NCI-H2171 (cell line): ENCODE data around the gene SLC5A11.
"Not testable (repeated sequence)": the region's sequence is repeated elsewhere in the genome, so short reads cannot be mapped to it uniquely, and the experiment has no call there.

Source experiments
- DNase-seq: peaks from one replicate; lab custom pipeline; 2025; lab: John Stamatoyannopoulos, UW

Gene SLC5A11

DNA sequence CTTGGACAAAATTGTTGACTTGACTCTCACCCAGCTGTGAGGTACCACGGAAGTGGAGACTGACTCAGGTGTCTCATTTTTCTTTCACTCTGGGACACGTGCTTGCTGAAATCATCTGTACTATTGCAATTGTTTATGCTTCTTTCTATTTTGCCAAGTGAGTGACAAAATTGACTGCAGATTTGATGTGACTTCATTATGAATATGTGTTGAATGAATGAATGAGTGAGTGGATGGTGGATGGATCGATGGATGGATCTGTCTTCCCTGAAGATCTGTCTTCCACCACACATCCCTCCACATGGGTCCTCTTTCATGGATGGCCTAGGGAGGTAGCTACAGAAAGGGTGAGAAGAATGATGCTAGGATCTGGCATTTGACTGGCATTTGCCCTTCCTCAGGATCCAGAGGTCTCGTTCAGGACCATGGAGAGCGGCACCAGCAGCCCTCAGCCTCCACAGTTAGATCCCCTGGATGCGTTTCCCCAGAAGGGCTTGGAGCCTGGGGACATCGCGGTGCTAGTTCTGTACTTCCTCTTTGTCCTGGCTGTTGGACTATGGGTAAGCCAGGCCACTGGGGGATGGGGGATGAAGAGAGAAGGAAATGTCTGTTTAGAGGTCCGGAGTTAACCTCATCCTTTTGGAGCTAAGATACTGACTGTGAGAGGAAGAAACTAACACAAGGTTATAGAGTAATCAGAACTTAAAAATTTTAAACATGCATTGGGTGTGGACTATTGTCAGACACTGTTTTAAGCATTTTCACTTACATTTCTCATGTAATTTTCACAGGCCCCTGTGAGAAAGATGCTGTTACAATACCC is 12.7 kb downstream of the SLC5A11 start:
- no peak for DNase-seq

DNA sequence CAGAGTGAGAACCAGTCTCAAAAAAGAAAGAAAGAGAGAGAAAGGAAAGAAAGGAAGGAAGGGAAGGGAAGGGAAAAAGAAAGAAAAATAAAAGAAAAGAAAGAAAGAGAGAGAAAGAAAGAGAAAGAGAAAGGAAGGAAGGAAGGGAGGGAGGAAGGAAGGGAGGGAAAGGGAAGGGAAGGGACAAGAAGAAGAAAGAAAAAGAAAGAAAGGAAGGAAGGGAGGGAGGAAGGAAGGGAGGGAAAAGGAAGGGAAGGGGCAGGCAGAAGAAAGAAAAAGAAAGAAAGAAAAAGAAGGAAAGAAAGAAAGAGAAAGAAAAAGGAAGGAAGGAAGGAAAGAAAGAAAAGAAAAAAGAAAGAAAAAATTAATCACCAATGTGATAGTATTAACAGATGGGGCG is 15.7 kb downstream of the SLC5A11 start:
- no peak for DNase-seq

DNA sequence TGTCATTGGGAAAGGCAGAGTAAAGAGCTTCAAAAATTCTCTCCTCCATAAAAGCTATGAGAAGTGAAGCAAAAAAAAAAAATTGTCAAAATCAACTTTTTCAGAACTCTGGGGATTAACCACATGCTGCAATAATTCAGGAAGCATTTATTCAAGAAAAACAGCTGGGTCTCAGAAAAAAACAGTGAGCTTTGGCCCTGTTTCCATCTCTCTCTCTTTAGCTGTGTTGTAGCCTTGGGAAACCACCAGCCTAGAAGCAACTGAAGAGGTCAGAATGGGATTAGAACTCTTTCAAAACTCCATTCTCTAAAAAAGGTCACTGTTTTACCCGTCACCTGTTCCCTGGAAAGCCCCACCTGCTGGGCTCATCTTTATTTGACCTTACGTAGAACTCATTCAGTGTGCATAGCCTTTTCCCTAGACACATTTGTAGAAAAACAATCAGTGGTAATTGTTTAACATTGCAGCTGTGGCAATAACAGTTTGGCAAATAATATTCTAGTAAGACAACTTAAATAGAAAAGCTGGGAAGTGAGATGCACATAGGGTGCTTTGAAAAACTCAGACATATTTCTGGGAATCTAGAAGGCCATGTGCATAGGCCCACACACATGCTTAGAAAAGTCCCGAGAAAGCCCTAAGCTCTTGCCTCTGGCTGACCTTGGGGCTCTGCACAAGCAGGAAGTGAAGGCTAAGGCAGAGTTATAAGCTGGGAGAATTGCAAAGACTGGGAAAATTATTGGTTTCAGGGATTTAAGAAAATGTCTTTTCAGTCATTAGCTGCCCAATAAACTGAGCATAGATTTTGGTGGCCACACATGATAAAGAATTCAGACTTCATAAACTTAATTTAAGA is 18.0 kb downstream of the SLC5A11 start:
- DNase-seq, result no peak

DNA sequence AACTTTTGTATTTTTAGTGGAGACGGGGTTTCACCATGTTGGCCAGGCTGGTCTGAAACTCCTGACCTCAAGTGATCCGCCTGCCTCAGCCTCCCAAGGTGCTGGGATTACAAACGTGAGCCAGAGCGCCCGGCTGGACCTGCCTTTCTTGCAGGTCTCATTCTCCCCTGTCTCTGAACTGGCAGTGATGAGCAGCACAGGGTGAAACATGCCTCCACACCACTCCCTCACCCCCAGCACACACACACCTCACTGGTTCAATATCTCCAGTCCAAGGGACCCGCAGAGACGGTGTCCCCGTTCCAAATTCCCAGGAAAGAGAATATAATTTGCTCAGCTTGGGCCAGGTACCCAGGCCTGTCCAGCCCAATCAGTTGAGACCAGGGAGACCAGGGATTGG is 23.3 kb downstream of the SLC5A11 start:
- no peak for DNase-seq

DNA sequence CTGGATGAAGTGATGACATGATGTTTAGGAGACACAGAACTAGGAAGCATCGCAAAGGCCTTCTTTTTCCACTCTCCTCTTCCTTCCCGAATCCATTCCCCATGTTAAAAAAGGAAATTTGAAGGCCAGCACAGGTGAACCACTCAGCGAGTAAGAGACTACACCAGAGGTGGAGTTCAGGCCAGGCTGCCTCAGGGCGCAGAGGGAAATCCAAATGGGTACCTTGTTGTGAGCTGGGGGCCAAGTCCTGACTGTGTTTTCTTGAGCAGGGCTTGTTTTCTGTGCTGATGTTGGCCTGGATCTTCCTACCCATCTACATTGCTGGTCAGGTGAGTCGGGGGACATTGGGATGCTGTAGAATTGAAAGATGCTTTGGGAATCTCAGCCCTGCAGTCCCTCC is 26.1 kb downstream of the SLC5A11 start:
- DNase-seq, result no peak

DNA sequence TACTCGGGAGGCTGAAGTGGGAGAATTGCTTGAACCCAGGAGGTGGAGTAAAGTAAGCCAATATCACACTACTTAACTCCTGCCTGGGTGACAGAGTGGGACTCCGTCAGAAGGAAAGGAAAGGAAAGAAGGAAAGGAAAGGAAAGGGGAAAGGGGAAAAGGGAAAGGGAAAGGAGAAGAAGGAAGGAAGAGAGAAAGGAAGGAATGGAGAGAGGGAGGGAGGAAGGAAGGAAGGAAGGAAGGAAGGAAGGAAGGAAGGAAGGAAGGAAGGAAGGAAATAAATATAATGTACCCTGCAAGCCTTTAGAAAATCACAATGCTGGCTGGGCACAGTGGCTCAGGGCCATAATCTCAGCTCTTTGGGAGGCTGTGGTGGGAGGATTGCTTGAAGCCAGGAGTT is 27.3 kb downstream of the SLC5A11 start:
- no peak for DNase-seq

DNA sequence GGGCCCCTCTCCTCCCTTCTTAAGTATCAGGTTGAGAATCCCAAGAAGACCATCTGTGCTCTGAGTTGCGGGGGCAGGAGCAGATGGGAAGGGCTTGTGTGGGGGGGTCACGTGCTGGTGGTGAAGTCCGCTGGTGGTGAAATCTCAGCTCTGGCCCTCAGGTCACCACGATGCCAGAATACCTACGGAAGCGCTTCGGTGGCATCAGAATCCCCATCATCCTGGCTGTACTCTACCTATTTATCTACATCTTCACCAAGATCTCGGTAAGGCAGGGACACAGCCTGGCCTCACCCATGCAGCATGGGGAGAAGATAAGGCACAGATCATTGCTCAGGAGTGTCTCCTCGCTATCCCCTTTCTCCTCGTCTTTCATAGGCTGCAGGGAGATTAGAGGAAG is 29.7 kb downstream of the SLC5A11 start:
- peak; percentile 11 for DNase-seq

DNA sequence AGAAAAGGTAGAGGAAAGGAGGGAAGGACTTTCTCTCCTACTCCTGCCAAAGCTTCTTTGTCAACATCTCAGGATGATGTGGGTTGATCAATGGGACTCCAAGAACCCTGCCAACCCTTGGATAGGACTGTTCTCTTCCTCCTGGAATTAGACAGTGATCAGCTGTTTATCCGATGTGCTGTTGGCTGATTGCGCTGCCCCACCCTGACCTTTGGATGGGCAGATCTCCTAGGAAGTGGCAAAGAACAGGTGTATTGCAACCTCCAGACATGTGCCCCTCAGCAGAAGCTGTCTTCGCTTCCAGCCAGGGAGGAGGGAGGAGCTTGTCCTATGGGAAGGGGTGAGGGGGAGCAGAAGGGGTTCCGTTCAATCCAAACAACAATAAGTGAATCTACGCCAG is 30.5 kb downstream of the SLC5A11 start:
- DNase-seq, result no peak

DNA sequence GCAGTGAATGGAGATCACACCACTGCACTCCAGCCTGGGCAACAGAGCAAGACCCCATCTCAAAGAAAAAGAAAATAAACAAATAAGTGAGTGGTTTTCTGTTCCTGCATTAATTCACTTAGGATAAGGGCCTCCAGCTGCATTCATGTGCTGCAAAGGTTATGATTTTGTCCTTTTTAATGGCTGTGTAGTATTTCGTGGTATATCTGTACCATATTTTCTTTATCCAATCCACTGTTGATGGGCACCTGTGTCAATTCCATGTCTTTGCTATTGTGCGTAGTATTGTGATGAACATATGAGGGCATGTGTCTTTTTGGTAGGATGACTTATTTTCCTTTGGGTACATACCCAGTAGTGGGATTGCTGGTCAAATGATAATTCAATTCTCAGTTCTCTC is 33.9 kb downstream of the SLC5A11 start:
- DNase-seq, result no peak

DNA sequence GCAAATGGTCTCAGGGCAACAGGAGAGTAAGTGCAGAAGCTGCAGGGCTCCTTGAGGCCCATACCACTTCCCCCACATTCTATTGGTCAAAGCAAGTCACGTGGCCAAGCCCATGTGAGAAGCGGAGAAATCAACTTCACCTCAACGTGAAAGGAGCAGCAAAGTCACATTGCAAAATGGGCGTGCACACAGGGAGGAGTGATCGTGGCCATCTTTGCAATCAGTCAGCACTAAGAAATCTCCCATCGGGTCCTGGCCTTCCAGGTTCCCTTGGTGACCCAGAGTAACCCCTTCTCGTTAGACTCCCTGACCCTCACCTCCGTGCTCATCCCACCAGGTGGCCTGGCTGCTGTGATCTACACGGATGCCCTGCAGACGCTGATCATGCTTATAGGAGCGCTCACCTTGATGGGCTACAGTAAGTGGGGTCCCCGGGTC is 38.0 kb downstream of the SLC5A11 start:
- no peak for DNase-seq

DNA sequence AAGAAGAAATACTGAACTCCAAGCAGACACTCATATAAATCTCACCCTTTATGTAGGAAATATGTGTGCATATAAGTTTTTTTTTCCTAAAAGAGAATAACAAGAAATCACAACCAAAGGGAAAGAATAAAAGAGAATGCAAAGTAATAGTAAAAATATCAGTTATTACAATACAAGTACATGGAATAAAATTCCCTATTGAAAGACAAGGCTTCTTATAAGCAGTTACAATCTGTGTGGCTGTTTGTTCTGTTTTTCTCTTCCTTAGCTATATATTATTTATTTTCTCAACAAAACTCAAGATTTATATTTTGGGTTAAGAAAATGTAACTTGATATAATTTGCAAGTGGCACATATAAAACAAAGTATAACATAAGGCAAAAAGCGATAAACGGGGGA is 41.7 kb downstream of the SLC5A11 start:
- DNase-seq, result no peak

DNA sequence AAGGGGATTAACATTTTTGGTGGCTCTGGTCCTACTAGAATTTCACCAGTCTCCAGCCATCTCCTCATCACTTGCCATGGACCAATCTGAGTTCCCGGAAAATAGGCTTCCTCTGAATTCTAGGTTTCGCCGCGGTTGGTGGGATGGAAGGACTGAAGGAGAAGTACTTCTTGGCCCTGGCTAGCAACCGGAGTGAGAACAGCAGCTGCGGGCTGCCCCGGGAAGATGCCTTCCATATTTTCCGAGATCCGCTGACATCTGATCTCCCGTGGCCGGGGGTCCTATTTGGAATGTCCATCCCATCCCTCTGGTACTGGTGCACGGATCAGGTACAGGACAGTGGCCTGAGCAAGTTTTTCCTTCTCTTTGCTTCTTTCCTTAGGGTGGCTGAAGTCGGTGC is 45.0 kb downstream of the SLC5A11 start:
- no peak for DNase-seq

DNA sequence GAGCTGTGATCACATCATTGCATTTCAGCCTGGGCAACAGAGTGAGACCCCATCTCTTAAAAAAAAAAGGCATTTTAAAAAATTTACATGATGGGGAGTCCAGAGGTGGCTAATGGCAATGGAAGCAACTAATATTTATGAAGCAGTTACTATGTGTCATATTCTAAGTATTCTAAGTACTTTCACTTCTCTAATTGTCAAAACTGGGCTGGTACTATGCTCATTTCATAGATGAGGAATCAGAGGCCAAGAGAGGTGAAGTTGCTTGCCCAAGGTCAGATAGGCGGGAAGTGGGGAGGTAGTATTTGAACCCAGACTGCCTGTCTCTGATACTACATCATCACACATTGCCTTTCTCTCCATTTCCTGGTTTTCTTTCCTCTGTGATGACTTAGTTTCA is 50.7 kb downstream of the SLC5A11 start:
- no peak for DNase-seq

DNA sequence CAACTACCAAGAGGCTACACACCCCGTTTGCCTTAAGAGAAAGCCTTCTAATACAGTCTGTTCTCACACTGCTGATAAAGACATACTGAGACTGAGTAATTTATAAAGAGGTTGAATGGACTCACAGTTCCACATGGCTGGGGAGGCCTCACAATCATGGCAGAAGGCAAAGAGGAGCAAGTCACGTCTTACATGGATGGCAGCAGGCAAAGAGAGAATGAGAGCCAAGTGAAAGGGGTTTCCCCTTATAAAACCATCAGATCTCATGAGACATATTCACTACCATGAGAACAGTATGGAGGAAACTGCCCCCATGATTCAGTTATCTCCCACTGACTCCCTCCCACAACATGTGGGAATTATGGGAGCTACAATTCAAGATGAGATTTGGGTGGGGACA is 51.8 kb downstream of the SLC5A11 start:
- not testable (repeated sequence) for DNase-seq

DNA sequence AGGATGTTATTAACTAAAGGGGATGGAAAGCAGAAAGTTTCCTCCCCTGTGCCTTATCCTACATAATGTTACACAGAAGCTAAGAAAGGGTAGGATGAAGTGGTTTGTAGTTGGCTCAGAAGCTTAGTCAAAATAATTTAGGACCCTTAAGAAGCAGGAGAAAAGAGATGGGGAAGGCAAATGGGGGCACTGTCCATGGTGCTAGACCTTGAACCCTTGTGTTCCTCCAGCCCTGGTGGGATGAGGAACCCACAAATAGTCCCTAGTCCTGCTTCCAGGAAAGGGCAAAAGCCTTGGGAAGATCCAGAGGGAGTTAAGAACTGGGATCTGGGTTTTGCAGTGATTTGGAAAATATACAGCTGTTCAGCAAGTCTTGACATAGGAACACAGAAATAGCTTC is 54.5 kb downstream of the SLC5A11 start:
- no peak for DNase-seq

DNA sequence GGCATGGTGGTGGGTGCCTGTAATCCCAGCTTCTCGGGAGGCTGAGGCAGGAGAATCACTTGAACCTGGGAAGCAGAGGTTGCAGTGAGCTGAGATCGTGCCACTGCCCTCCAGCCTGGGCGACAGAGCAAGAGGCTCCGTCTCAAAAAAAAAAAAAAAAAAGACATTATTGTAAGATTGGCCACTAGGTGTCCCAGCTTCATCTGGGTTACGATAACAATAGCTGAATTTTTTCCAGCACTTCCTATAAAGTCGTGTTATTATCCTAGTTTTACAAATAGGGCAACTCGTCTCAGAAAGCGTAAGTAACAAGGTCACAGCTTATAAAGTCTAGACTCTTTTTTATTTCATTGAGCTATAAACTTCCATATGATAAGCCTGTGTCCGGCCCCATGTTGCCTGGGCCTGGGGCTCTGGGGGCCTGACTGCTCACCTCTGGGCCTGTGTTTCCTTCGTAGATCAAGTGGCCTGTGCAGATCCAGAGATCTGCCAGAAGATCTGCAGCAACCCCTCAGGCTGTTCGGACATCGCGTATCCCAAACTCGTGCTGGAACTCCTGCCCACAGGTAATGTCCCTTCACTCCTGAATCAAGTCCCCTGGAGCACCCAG is 60.5 kb downstream of the SLC5A11 start:
- no peak for DNase-seq

DNA sequence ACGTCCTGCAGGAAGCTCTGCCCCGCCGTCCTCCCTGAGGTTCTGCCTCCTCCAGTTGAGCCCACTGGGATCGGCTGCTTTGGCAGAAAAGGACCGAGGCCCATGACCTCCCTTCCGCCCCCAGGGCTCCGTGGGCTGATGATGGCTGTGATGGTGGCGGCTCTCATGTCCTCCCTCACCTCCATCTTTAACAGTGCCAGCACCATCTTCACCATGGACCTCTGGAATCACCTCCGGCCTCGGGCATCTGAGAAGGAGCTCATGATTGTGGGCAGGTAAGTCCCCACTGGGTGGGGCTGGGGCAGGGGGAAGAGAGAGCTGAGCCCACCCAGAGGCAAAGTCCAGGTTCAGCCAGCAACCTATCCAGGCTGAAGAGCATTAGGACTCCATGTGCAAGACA is 61.1 kb downstream of the SLC5A11 start:
- no peak for DNase-seq

DNA sequence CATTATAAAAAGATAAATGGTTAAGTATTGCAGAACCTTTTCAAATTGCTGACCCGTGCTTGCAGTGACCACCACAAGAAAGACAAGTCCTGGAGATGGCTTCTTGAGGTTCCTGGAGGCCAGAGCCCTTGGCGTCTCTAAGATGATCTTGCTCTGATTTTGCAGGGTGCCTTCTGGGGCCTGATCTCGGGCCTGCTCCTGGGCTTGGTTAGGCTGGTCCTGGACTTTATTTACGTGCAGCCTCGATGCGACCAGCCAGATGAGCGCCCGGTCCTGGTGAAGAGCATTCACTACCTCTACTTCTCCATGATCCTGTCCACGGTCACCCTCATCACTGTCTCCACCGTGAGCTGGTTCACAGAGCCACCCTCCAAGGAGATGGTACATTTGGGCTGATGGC is 63.0 kb downstream of the SLC5A11 start:
- no peak for DNase-seq

DNA sequence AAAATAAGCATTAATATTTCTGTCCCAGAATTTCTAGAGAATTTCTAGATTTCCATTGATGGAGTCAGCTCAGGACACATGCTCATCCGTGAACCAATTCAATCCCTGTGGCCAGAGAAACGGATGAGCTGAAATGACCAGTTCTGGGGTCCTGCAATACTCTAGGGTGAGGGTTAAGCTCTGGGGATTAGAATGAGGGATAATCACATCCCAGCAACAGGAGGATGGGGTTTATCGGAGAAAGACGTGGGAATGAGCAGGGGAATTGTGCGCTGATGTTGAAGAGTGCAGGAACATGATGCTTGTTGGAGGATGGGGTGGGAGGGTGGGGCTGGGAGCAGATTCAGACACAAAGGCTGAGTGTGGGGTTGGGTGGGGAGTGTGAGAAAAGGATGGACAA is 64.1 kb downstream of the SLC5A11 start:
- DNase-seq, result no peak

DNA sequence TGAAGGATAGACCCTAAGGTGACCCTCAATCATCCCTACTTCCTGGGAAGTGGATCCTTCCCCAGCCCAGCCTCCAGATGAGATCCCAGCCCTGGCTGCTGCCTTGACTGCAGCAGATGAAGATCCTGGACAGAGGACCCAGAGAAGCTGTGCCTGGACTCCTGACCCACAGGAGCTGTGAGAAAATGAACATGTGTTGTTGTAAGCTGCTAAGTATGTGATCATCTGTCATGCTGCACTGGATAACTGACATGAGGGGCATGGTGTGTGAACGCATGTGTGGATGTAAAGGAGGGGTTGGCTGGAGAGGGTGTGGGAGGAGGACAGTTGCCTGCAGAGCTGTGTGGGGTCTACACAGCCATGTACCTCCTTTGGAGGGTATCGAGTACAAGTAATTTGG is 69.3 kb downstream of the SLC5A11 start:
- no peak for DNase-seq

DNA sequence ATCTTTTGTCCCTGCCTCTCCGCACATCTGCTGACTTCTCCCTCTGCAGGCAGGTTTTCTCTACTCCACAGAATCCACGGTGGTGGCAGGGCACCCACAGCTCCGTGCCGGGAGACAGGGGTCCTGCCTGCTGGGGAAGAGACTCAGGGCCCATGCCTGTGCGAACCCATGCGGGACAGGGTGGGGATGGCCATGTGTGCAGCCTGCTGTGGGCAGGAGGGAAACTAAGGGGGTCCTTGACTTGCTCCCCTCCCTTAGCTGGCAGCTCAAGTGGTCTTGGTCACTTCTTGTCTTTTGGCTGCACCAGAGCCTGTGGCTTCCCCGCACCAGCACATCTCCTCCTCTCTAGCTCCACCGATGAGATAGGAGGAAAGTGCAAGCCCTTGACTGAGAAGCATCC is 69.8 kb downstream of the SLC5A11 start:
- no peak for DNase-seq

DNA sequence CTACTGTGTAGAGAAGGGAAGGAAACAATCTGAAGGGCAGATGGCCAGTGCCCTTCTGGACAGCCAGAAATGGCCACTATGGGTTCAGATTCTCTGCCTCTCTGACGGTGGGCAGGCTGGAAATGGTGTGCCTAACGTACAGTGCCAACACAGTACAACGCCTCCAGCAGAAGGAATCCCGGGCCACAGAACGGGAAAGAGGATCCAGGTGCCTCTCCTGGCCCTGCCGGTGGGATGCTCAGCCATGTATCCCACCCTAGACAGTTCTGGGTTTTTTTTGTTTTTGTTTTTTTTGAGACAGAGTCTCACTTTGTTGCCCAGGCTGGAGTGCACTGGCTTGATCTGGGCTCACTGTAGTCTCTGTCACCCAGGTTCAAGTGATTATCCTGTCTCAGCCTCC is 71.5 kb downstream of the SLC5A11 start:
- DNase-seq, result no peak

DNA sequence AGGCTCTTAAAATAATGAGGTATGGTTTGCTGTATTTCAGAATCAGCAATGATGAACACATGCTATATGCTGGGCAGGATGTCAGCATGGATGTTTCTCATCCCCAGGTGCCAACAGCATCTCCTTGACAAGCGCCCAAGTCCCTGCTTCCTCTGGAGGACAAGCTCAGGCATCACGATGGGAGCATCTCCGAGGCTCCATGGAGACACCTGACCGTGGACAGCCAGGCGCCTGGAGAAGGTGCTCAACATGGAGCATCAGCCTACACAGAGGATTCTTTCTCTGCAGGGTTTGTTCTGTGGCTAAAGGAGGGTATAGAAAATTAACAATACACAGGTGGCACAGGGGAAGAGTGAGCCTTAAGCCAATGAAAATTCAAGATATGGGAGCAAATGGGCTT is 72.1 kb downstream of the SLC5A11 start:
- no peak for DNase-seq
